Brain microvascular endothelial cell (primary cell): Measurements from ENCODE around the gene TWIST2.

Experiments
- DNase-seq: peaks from one replicate; pipeline ENCODE4 v3.0.0-alpha.2; 2020
- H3K27ac ChIP-seq: fragments of 250-450 bp; sonication (Bioruptor Pico); 2 replicates; pipeline ENCODE4 v1.5.1; 2020; ENCODE audit warnings: mild to moderate bottlenecking, moderate library complexity
- H3K27me3 ChIP-seq: fragments of 250-450 bp; sonication (Bioruptor Pico); replicated peaks from 2 replicates; pipeline ENCODE4 v1.5.1; 2020; ENCODE audit warnings: mild to moderate bottlenecking
- H3K36me3 ChIP-seq: fragments of 250-450 bp; sonication (Bioruptor Pico); replicated peaks from 2 replicates; pipeline ENCODE4 v1.5.1; 2020; ENCODE audit warnings: mild to moderate bottlenecking
- H3K4me3 ChIP-seq: 2 replicates; pipeline ENCODE4 v1.5.1; 2011; ENCODE audit warnings: low read depth, mild to moderate bottlenecking, control low read depth, low read length, moderate library complexity
- CTCF ChIP-seq: IDR thresholded peaks from 2 replicates; pipeline ENCODE4 v1.5.1; 2011; ENCODE audit warnings: low read depth, mild to moderate bottlenecking, moderate library complexity, low read length, control low read depth, inconsistent platforms; ENCODE audit errors: missing control alignments
- in situ Hi-C: cut with HindIII; loops from 2 replicates; pipeline ENCODE4 v1.10.0; 2017; ENCODE audit warnings: low sequenced_read_pairs, low pct_ligation_motif_present

TWIST2 gene

GRCh38 chr2:238942726-238943300, 94.9 kb downstream of the TWIST2 start:
- DNase-seq: no peak
- no peak overlapping the region for H3K4me3 ChIP-seq
- in situ Hi-C loops: no loop called here
- no peak overlapping the region for H3K27ac ChIP-seq
- TF ChIP-seq CTCF: no peak
- no peaks in the 10 kb centered on the region for H3K36me3 ChIP-seq
- no peaks in the 10 kb centered on the region for H3K27me3 ChIP-seq

GRCh38 chr2:238943338-238944067, 95.6 kb downstream of the TWIST2 start:
- H3K27me3 ChIP-seq: no peaks in the 10 kb centered on the region
- no peak for TF ChIP-seq CTCF
- in situ Hi-C loops: no loop called here
- no peak for DNase-seq
- no peak overlapping the region for H3K4me3 ChIP-seq
- no peak overlapping the region for H3K27ac ChIP-seq
- H3K36me3 ChIP-seq: no peaks in the 10 kb centered on the region

- no peak overlapping the region for H3K4me3 ChIP-seq
- in situ Hi-C loops: no loop called here
- no peak overlapping the region for H3K27ac ChIP-seq
- H3K36me3 ChIP-seq: no peaks in the 10 kb centered on the region
- peak; percentile 47 for DNase-seq
- TF ChIP-seq CTCF: peak; percentile 92
- no peaks in the 10 kb centered on the region for H3K27me3 ChIP-seq
Measured at GRCh38 chr2:238945433-238946150, 97.7 kb downstream of the TWIST2 start.

GRCh38 chr2:238946318-238947242, 98.7 kb downstream of the TWIST2 start:
- in situ Hi-C loops: no loop called here
- H3K36me3 ChIP-seq: no peaks in the 10 kb centered on the region
- DNase-seq: no peak
- no peak for TF ChIP-seq CTCF
- H3K27me3 ChIP-seq: no peaks in the 10 kb centered on the region
- H3K27ac ChIP-seq: no peak overlapping the region
- H3K4me3 ChIP-seq: no peak overlapping the region

GRCh38 chr2:238947243-238947760, 99.4 kb downstream of the TWIST2 start:
- H3K4me3 ChIP-seq: no peak overlapping the region
- no peaks in the 10 kb centered on the region for H3K27me3 ChIP-seq
- TF ChIP-seq CTCF: no peak
- no peaks in the 10 kb centered on the region for H3K36me3 ChIP-seq
- no peak overlapping the region for H3K27ac ChIP-seq
- in situ Hi-C loops: no loop called here
- DNase-seq: no peak
